Lower lobe of right lung (tissue), 2 donors: ENCODE data around the gene CSRNP2. TPM values are rescaled to one million over a fixed set of nuclear protein-coding genes. Genes with fewer than 3 reads are reported as not detected.
"Not testable (repeated sequence)": the region's sequence is repeated elsewhere in the genome, so short reads cannot be mapped to it uniquely, and the experiment has no call there.

Experiments
- ATAC-seq, 2 donors: fragments of 200-7000 bp; cut with Tn5 transposase; one replicate each; pipeline ENCODE4 v1.9.1; 2020 to 2022; ENCODE audit warnings: mild to moderate bottlenecking in 2 of 2, moderate library complexity in 2 of 2
- DNase-seq: peaks from one replicate; pipeline ENCODE4 v3.0.0-alpha.2; 2020
- H3K27ac ChIP-seq: fragments of 200-600 bp; one replicate; pipeline ENCODE4 v1.8.0; 2022
- H3K27me3 ChIP-seq: fragments of 200-600 bp; one replicate; pipeline ENCODE4 v1.8.0; 2022; ENCODE audit warnings: low read depth
- H3K36me3 ChIP-seq: fragments of 200-600 bp; one replicate; pipeline ENCODE4 v1.8.0; 2022; ENCODE audit warnings: mild to moderate bottlenecking
- H3K4me1 ChIP-seq: fragments of 200-600 bp; one replicate; pipeline ENCODE4 v1.8.0; 2022
- H3K4me3 ChIP-seq: fragments of 200-600 bp; one replicate; pipeline ENCODE4 v1.8.0; 2022; ENCODE audit warnings: mild to moderate bottlenecking
- H3K9me3 ChIP-seq: fragments of 200-600 bp; one replicate; pipeline ENCODE4 v1.8.0; 2022
- CTCF ChIP-seq: fragments of 200-600 bp; IDR thresholded peaks from one replicate; pipeline ENCODE4 v1.8.0; 2022; ENCODE audit warnings: antibody characterized with exemption, mild to moderate bottlenecking
- intact Hi-C: fragments of 100-400 bp; cut with DNase I; formaldehyde crosslinking; loops from one replicate; pipeline ENCODE4 v1.11.0; 2022
- total RNA-seq: library from RNA; stranded (reverse); fragmentation: NEBNext Ultra II Directional; extraction: Animal tissue kit (Norgen Biotek cat#: 25700); gene quantifications from one replicate; pipeline ENCODE4 v1.2.1, GENCODE V29; 2021
- donor health status: DM: no; HTN: yes; CAD: no; lungs with severe emphysema.

Gene CSRNP2
- total RNA-seq, 1 donor from 2014 or later, result 21.2 TPM

- peaks cover 58% of the 10 kb centered on the region for H3K4me1 ChIP-seq
- ATAC-seq (no peak), DNase-seq (no peak)
- TF ChIP-seq CTCF, result no peak
- H3K27ac ChIP-seq, result no peak overlapping the region
- H3K36me3 ChIP-seq, result no peaks in the 10 kb centered on the region
- H3K9me3 ChIP-seq, result no peaks in the 10 kb centered on the region
- intact Hi-C loops, result no loop called here
- H3K4me3 ChIP-seq, result no peak overlapping the region
- no peaks in the 10 kb centered on the region for H3K27me3 ChIP-seq
Measured at GRCh38 chr12:51021694-51022093, 61.7 kb downstream of the CSRNP2 start.

- Histone ChIP-seq H3K9me3 (no peaks in the 10 kb centered on the region), H3K27me3 (no peaks in the 10 kb centered on the region), H3K36me3 (no peaks in the 10 kb centered on the region), H3K4me3 (no peak overlapping the region), H3K27ac (no peak overlapping the region), H3K4me1 (peaks cover 58% of the 10 kb centered on the region)
- TF ChIP-seq CTCF, result no peak
- ATAC-seq, result no peak
- intact Hi-C loops, result no loop called here
- DNase-seq, result no peak
Measured at GRCh38 chr12:51020448-51021182, 62.8 kb downstream of the CSRNP2 start.

GRCh38 chr12:51019927-51020326 is 63.5 kb downstream of the CSRNP2 start:
- no peak overlapping the region for H3K27ac ChIP-seq
- no peaks in the 10 kb centered on the region for H3K9me3 ChIP-seq
- no peak for ATAC-seq
- H3K4me1 ChIP-seq, result peaks cover 52% of the 10 kb centered on the region
- intact Hi-C loops, result no loop called here
- H3K4me3 ChIP-seq, result no peak overlapping the region
- H3K27me3 ChIP-seq, result no peaks in the 10 kb centered on the region
- no peak for TF ChIP-seq CTCF
- no peak for DNase-seq
- no peaks in the 10 kb centered on the region for H3K36me3 ChIP-seq

- no peaks in the 10 kb centered on the region for H3K27me3 ChIP-seq
- ATAC-seq (no peak), DNase-seq (no peak)
- no peaks in the 10 kb centered on the region for H3K9me3 ChIP-seq
- TF ChIP-seq CTCF, result no peak
- peaks cover 51% of the 10 kb centered on the region for H3K4me1 ChIP-seq
- H3K27ac ChIP-seq, result no peak overlapping the region
- intact Hi-C loops, result no loop called here
- no peak overlapping the region for H3K4me3 ChIP-seq
- no peaks in the 10 kb centered on the region for H3K36me3 ChIP-seq
Measured at GRCh38 chr12:51018956-51019355, 64.4 kb downstream of the CSRNP2 start.

GRCh38 chr12:51017452-51017851 is 65.9 kb downstream of the CSRNP2 start:
- Histone ChIP-seq H3K9me3 (no peaks in the 10 kb centered on the region), H3K27me3 (no peaks in the 10 kb centered on the region), H3K27ac (no peak overlapping the region), H3K4me1 (peaks cover 51% of the 10 kb centered on the region), H3K4me3 (no peak overlapping the region), H3K36me3 (no peaks in the 10 kb centered on the region)
- ATAC-seq (no peak), DNase-seq (no peak)
- no peak for TF ChIP-seq CTCF
- intact Hi-C loops, result no loop called here

- intact Hi-C loops, ATAC-seq, H3K27me3 ChIP-seq, H3K27ac ChIP-seq, H3K4me3 ChIP-seq, H3K36me3 ChIP-seq, DNase-seq, H3K9me3 ChIP-seq: not testable (repeated sequence)
- H3K4me1 ChIP-seq, result peaks cover 58% of the 10 kb centered on the region
Measured at GRCh38 chr12:51014467-51014866, 68.9 kb downstream of the CSRNP2 start.
